ENCODE results near the gene CBX8. TPM values are rescaled to one million over a fixed set of nuclear protein-coding genes. Genes with fewer than 3 reads are reported as not detected.
A peak's percentile ranks its signal among the peaks of the same experiment; 100 is the strongest.

The CBX8 gene
- total RNA-seq, 4 donors from 2014 or later, result 1.9 to 4.7 (median 4.2) TPM

GRCh38 chr17:79833110-79833450 is 36.2 kb upstream of the CBX8 start:
- 82 to 88% methylated on average over 7 of the region's 7 CpGs for WGBS, 2 donors
- H3K4me3 ChIP-seq (ENCODE audit: low read depth, poor library complexity, severe bottlenecking), result no peak overlapping the region
- DNase-seq (ENCODE audit: low spot score in 2 of 2), result no peak
- no peak for TF ChIP-seq POLR2A (IDR thresholded peaks at IDR 0.05)
- TF ChIP-seq, protein P1, sequence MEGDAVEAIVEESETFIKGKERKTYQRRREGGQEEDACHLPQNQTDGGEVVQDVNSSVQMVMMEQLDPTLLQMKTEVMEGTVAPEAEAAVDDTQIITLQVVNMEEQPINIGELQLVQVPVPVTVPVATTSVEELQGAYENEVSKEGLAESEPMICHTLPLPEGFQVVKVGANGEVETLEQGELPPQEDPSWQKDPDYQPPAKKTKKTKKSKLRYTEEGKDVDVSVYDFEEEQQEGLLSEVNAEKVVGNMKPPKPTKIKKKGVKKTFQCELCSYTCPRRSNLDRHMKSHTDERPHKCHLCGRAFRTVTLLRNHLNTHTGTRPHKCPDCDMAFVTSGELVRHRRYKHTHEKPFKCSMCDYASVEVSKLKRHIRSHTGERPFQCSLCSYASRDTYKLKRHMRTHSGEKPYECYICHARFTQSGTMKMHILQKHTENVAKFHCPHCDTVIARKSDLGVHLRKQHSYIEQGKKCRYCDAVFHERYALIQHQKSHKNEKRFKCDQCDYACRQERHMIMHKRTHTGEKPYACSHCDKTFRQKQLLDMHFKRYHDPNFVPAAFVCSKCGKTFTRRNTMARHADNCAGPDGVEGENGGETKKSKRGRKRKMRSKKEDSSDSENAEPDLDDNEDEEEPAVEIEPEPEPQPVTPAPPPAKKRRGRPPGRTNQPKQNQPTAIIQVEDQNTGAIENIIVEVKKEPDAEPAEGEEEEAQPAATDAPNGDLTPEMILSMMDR (IDR thresholded peaks at IDR 0.05), result no peak
- intact Hi-C loops (cut with DNase I; ENCODE audit: low total_unique reads), result no loop called here

DNA sequence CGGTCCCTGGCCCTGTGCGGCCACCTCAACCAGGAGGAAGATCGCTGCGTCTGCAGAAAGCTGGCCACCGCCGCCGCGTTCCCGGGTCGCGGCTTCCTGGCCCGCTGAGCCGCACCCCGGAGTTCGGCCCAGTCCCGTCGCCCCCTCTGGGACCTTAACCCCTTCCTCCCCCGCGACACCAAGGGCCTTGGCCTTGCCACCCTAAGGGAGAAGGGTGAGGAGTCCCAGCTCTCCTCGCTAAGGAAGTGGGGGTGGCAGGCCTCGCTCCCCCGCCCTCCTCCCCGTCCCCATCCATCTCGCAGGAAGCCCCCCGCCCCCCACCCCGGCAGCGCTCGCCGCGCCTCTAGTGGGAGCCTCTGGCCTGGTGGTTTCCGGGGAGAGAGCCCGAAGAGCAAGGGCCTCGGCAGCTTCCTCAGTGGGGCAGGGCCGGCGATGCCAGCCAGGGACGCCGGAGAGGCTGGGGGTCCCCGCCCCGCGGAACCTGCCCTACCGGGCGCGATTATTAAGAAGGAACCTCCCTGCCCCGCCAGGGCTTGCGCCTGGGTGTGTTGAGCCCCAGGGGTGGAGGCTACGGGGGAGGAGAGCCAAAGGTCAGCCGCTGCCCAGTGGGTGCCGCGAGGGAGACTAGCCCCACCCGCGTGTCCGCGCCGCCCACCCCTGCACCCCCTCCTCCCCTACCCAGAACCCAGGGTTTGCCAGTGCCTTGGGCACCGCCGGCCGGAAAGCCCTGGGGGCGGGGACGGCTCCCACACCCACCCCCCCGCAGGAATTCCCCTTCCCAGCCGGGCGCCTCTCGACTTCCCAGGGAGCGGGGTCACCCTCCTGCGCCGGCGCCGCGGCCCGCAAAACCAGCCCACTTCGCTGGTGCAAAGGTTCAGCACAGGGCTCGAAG is 35.6 kb upstream of the CBX8 start:
- WGBS, 2 donors, result 36 to 50% methylated on average over 24 to 48 of the region's 72 CpGs
- TF ChIP-seq, protein P1 (IDR thresholded peaks at IDR 0.05), result no peak
- no peak for TF ChIP-seq POLR2A (IDR thresholded peaks at IDR 0.05)
- no peak for DNase-seq (ENCODE audit: low spot score in 2 of 2)
- H3K4me3 ChIP-seq (ENCODE audit: low read depth, poor library complexity, severe bottlenecking), result no peak overlapping the region
- intact Hi-C loops (cut with DNase I; ENCODE audit: low total_unique reads), result no loop called here

DNA sequence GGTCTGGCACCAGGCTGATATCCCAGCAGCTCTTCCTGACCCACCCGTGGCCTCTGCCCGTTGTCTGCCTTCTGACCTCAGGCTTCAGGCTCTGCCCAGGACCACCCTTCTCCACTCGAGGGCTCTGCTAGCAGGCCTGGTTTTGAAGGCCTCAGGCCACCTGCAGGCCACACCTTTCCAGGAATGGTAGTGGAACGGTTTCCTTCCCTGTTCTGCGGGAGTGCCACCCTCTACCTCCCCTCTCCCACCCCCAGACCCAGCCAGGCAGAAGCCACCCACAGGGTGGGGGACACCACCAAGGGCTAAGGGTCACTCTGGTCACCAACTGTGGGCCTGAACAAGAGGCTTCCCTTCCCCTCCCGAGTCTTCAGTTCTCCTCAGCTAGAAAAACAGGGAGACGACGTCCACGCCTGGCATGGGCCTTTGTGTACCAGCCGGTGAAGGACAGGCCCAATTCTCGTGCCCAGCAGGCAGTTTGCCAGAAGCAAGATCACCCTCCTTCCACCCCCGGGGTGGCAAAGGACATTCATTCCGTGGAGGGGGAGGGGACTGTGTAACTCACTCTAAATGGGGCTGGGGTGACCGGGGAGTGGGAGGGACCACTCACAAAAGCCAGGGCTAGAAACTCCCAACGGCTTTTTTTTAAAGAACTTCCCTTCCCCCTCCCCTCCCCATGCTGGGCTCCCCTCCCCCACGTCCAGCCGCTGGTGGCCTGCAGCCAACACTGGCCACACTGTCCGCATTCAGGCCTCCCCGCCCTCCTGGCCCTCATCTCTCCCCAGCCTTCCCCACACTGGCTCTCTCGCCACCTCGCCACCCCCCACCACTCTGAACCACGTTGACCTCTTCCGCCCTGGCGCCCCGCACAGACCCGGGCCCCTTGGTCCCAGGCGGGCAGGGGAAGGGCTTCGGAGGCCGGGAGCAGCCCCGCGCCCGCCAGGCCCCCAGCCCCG is 34.7 kb upstream of the CBX8 start:
- DNase-seq (ENCODE audit: low spot score in 2 of 2), result peak; percentile 58 to 94
- H3K4me3 ChIP-seq (ENCODE audit: low read depth, poor library complexity, severe bottlenecking), result no peak overlapping the region
- 50 to 53% methylated on average over 23 to 31 of the region's 33 CpGs for WGBS, 2 donors
- TF ChIP-seq POLR2A (IDR thresholded peaks at IDR 0.05), result no peak
- TF ChIP-seq, protein P1 (IDR thresholded peaks at IDR 0.05), result peak in 1 of 3 donors; percentile 16
- intact Hi-C loops (cut with DNase I; ENCODE audit: low total_unique reads), result no loop called here

- intact Hi-C loops (cut with DNase I; ENCODE audit: low total_unique reads), result no loop called here
- WGBS, 2 donors, result 87 to 90% methylated on average over 7 to 8 of the region's 8 CpGs
- DNase-seq (ENCODE audit: low spot score in 2 of 2), result no peak
- no peak overlapping the region for H3K4me3 ChIP-seq (ENCODE audit: low read depth, poor library complexity, severe bottlenecking)
- TF ChIP-seq, protein P1 (IDR thresholded peaks at IDR 0.05), result no peak
- no peak for TF ChIP-seq POLR2A (IDR thresholded peaks at IDR 0.05)
These were observed 33.9 kb upstream of the CBX8 start for GRCh38 chr17:79830763-79831264.

DNA sequence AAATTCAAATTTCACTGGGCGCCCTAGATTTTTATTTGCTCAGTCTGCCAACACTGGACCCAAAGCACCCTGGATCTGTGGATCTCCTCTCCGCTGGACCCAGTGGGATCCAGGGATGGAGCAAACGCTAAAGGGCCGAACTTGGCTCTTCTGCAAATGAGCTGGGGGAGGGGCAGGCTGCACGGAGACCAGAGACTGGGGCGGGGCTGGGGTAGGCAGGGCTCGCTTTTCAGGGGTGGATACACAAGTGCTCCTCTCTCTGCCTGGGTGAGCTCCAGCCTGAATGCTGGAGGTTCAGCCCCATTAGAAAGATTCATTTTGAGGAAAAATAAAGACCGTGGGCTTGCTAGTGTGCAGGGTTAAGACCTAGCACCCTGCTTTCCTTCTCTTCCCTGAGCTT is 33.4 kb upstream of the CBX8 start:
- DNase-seq (ENCODE audit: low spot score in 2 of 2), result no peak
- H3K4me3 ChIP-seq (ENCODE audit: low read depth, poor library complexity, severe bottlenecking), result no peak overlapping the region
- WGBS, 2 donors, result 56 to 66% methylated on average over 8 of the region's 8 CpGs
- intact Hi-C loops (cut with DNase I; ENCODE audit: low total_unique reads), result no loop called here
- TF ChIP-seq POLR2A (IDR thresholded peaks at IDR 0.05), result no peak
- TF ChIP-seq, protein P1 (IDR thresholded peaks at IDR 0.05), result no peak

Data from lower leg skin (tissue), 4 donors.